ENCODE results near the gene TIMMDC1.

- TF ChIP-seq CTCF (IDR thresholded peaks at IDR 0.05 in 2 of 3, conservative IDR thresholded peaks at IDR 0.05 in 1 of 3; ENCODE audit: borderline replicate concordance in 1 of 3, insufficient read depth in 1 of 3, low read depth in 2 of 3, low read length in 2 of 3) (peak; percentile 36 to 52 (median 43); a peak in 3 of 6 replicates), EGR1 (IDR thresholded peaks at IDR 0.05; ENCODE audit: low read depth) (no peak), POLR2A (IDR thresholded peaks at IDR 0.05; ENCODE audit: borderline replicate concordance, extremely low read depth, insufficient read depth, insufficient read length) (no peak), EZH2 (IDR thresholded peaks at IDR 0.05) (no peak), CBX3 (IDR thresholded peaks at IDR 0.05; ENCODE audit: low read depth) (no peak), RAD21 (IDR thresholded peaks at IDR 0.05; ENCODE audit: low read depth) (peak; percentile 64), TCF7L2 (IDR thresholded peaks at IDR 0.05; ENCODE audit: borderline replicate concordance, extremely low read depth, insufficient read depth, insufficient read length) (no peak), POLR2AphosphoS5 (IDR thresholded peaks at IDR 0.05; ENCODE audit: low read depth, low read length) (no peak), JUND (IDR thresholded peaks at IDR 0.05) (no peak), CEBPB (IDR thresholded peaks at IDR 0.05; ENCODE audit: low read depth) (no peak), REST (IDR thresholded peaks at IDR 0.05; ENCODE audit: low read depth) (no peak)
Observed at GRCh38 chr3:119559441-119559963, 61.2 kb downstream of the TIMMDC1 start, which contains the start of gene CD80.
